GM19452 (cell line): ENCODE measurements around the gene UNC13B.
"Not testable (repeated sequence)": the region's sequence is repeated elsewhere in the genome, so short reads cannot be mapped to it uniquely, and the experiment has no call there.

Source experiments
- ATAC-seq: cut with Tn5 transposase; IDR thresholded peaks from one replicate; pipeline ENCODE4 v1.9.1; 2021; ENCODE audit not compliant: unreplicated experiment

UNC13B gene

GRCh38 chr9:35161713-35162604 is at the start of gene UNC13B:
TSS of gene UNC13B (plus strand) at chr9:35162009. CDS start at chr9:35162284, 275 bp downstream.
- ATAC-seq = peak; percentile 70

- ATAC-seq = no peak
Measured at GRCh38 chr9:35112257-35113020, 49.4 kb upstream of the UNC13B start.

- no peak for ATAC-seq
Measured at GRCh38 chr9:35114113-35114839, 47.5 kb upstream of the UNC13B start.

- no peak for ATAC-seq
Measured at GRCh38 chr9:35114840-35115628, 46.8 kb upstream of the UNC13B start.

- peak; percentile 56 for ATAC-seq
Measured at GRCh38 chr9:35115680-35116538, 45.9 kb upstream of the UNC13B start, which contains the start of gene ATOSB. TSS of gene ATOSB (minus strand) at chr9:35115862. CDS start at chr9:35108274, 7,588 bp downstream.

- ATAC-seq = peak; percentile 8
Measured at GRCh38 chr9:35116539-35116897, 45.3 kb upstream of the UNC13B start.

GRCh38 chr9:35116898-35117551 is 44.8 kb upstream of the UNC13B start:
- peak; percentile 40 for ATAC-seq

- no peak for ATAC-seq
Measured at GRCh38 chr9:35134920-35135319, 26.9 kb upstream of the UNC13B start.

- no peak for ATAC-seq
Measured at GRCh38 chr9:35135988-35136387, 25.8 kb upstream of the UNC13B start.

GRCh38 chr9:35136866-35137265 is 24.9 kb upstream of the UNC13B start:
- no peak for ATAC-seq

GRCh38 chr9:35140093-35140492 is 21.7 kb upstream of the UNC13B start:
- ATAC-seq = no peak

- no peak for ATAC-seq
Measured at GRCh38 chr9:35142037-35142436, 19.8 kb upstream of the UNC13B start.

GRCh38 chr9:35147941-35148563 is 13.8 kb upstream of the UNC13B start:
- ATAC-seq = not testable (repeated sequence)

- no peak for ATAC-seq
Measured at GRCh38 chr9:35152926-35153325, 8.9 kb upstream of the UNC13B start.

- no peak for ATAC-seq
Measured at GRCh38 chr9:35156781-35157180, 5.0 kb upstream of the UNC13B start.

- not testable (repeated sequence) for ATAC-seq
Measured at GRCh38 chr9:35157836-35158235, 4.0 kb upstream of the UNC13B start.

- no peak for ATAC-seq
Measured at GRCh38 chr9:35158501-35159280, 3.1 kb upstream of the UNC13B start.
